ENCODE data around the gene SLC10A6.

Gene SLC10A6

GRCh38 chr4:86847571-86847970 lies 1.6 kb downstream of the SLC10A6 start:
- DNase-seq = no peak

- DNase-seq = no peak
These were observed 2.3 kb downstream of the SLC10A6 start for GRCh38 chr4:86846921-86847320.

- DNase-seq = no peak
These were observed 3.6 kb downstream of the SLC10A6 start for GRCh38 chr4:86845593-86845992.

DNA sequence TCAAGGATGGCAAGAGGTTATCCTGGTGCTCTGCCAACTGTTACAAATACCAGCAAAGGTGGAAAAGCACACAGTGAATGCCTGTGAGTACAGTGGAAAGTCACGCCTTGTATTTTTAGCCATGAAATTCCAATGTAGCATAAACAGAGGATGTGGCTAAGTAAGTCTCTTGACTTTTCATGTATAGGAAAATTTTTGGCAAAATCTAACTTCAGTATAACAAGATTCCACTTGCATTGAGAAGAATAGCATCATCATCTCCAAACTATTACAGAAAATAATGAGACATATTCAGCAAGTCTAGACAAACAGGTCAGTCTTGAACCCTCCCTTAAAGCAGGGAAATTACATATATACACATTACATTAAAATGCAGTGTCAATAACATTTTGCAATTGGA lies 7.9 kb downstream of the SLC10A6 start:
- DNase-seq = no peak

DNA sequence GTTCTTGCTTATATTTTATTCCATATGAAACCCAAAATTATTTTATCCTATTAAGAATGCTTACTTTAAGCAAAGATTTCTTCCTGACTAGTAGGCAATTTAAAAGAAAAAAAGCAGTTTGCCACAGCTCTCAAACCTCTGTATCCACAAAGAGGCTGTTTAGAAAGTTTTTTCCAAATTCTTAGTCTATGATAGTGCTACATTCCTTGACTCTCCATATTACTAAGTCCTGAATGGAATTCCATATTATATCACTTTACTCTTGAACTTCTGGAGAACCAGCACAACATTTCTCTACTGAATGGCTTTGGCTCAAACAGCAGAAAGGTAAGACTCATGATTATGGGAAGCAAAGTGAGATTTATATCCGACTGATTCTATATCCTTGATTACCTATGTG lies 8.3 kb downstream of the SLC10A6 start:
- DNase-seq = no peak

- no peak for DNase-seq
These were observed 11.3 kb downstream of the SLC10A6 start for GRCh38 chr4:86837691-86838503.

DNA sequence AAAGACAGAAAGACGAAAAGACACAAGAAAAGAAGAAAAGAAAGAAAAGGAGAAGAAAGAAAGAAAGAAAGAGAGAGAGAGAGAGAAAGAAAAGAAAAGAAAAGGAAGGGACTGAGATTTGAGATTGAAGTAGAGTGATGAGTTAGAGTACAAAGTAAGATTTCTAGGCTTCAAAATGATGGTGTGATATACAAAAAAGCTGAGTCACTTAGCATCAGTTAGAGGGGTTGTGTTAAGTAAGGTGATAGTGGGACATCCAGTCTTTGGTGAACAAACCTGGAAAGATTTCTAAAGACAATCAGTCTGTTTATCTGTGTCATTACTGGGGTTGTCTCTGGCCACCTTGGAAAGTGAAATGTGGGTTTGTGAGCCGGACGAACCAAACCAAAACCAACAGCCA lies 13.5 kb downstream of the SLC10A6 start:
- no peak for DNase-seq

- no peak for DNase-seq
These were observed 14.3 kb downstream of the SLC10A6 start for GRCh38 chr4:86834901-86835300.

GRCh38 chr4:86833615-86834014 lies 15.6 kb downstream of the SLC10A6 start:
- no peak for DNase-seq

DNA sequence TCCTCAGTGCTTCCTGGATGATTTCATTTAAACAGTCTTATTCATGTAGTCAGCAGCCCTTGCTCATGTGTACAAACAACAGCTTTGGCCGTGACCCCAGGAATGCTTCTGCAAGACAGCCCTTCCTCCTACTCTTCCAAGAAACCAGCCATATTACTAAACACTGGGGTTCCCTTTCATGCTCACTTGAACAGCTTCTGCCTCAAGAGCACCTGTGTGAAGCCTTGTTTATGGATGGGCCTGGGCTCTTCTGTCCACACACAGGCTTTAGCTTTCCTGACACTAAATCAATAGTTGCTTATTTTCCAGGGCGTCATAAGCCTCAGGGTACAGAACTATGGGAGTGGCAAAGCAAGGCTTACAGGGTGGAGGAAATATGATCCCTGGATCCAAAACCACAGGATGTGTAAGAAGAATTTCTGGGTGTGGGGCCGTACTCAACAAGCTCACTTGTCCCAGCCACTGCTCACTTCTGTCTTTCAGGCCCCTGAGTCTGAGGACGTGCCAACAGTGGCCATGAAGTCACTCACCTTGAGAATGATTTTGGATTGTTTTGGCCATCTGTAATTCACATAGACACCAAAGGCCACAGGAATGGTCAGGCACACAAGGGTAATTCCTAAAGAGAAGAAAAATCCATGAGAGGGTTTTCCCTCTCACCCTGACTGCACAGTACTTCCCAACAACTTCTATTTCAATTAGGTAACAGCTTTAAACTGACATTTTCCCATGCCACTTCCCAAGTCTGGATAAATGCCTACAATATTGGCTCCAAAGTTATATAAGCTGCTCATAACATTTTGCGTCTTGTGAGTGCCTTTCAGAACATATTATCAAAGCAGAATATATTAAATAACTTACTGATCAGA lies 17.7 kb downstream of the SLC10A6 start:
- DNase-seq = no peak

DNA sequence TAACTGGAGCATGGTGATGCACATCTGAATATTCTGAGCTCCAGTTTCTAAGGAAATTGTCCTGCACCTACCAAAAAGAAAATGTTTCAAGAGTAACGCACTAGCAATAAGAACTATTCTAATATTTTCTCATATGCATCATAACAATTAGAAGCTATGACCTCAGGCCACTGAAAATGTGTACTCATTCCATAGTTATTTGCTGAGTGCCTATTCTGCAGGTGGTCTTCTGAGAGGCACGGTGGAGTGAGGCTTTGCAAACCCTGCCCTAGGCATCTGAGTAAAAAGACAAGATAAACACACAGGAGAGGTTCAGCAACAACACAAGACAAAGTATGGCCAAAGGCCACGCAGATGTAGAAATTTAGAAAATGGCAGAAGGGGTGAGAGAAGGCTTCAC lies 23.7 kb downstream of the SLC10A6 start:
- no peak for DNase-seq

DNA sequence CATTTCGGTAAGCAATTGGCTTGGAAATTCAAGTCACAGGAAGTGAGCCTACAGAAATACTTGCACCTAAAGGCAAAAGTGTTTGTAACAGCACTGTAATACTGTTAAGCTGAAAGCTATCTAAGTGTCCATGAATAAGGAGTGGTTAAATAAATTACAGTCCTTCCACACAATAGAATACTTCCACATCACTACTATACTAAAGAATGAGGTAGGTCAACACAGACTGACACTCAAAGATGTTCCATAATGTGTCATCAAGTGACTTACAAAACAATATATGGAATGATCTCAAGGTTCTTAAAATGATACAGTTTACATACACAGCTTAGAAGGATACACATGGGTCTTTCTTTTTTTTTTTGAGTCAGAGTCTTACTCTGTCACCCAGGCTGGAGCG lies 27.0 kb downstream of the SLC10A6 start:
- no peak for DNase-seq

GRCh38 chr4:86821151-86821550 lies 28.0 kb downstream of the SLC10A6 start:
- DNase-seq = no peak

DNA sequence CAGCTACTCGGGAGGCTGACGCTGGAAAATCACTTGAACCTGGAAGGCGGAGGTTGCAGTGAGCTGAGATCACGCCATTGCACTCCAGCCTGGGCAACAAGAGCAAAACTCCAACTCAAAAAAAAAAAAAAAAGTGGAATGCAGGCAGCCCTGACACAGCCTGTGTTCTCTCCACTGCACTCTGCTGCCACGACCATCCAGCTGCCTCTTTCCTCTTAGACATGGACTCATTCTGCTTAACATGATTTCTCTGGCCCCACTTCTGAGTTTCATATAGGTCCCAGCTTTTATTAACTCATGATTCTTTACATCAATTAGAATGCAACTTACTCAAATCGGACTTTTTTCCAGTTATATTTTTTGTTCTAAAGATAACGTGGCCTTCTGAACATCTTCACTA lies 29.6 kb downstream of the SLC10A6 start:
- DNase-seq = no peak

GRCh38 chr4:86818841-86819240 lies 30.3 kb downstream of the SLC10A6 start:
- DNase-seq = no peak

DNA sequence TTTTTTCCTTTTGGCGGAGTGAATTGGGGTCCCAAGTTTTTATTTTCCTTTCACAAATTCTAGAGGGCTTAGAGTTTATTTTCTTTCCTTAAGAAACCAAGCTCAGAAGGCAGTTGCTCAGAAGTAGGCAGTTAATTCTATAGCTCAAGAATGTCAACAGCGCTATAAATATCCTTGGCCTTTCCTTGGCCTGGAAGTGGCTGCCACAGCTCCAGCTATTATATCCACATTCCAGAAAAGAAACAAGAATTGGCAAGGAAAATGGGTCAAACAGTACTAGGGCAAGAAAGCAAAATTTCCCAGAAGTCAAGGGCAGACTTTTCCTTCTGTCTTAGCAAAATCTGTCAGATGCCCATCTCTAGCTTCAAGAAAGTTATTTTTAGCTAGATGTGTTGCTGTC lies 31.0 kb downstream of the SLC10A6 start:
- DNase-seq = no peak

- DNase-seq = no peak
These were observed 32.5 kb downstream of the SLC10A6 start for GRCh38 chr4:86816501-86817273.

DNA sequence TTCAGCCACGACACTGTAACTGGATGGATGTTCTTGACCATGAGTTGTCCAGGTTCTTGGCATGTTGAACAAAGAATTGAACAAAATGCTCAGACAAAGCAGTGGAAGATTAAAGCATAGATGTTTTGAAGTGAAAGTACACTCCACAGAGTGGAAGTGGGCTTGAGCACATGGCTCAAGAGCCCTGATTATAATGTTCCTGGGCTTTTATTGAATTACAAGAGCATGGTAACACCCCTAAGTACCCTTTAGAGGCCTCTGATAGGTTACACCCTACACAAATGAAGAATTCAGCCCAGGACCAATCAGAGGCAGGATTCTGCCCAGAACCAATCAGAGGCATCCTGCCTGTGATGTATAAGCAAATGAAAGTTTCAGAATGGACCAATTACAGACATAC lies 33.5 kb downstream of the SLC10A6 start:
- no peak for DNase-seq

- no peak for DNase-seq
These were observed 38.3 kb downstream of the SLC10A6 start for GRCh38 chr4:86810847-86811246.

DNA sequence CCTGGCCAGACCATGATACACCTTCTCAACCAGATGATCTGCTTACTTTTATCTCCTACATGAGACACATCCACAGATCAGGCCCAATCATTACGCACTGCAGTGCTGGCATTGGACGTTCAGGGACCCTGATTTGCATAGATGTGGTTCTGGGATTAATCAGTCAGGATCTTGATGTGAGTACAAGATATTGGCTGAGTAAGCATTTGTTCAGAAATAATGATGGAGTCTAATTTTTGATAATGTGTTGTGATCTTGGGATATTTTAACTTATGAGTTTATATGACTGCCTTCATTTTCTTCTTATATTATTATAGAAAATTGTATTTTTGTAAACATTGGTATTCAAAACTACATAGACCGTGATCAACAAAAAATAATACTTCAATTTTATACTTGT lies 39.4 kb downstream of the SLC10A6 start:
- no peak for DNase-seq

- DNase-seq = no peak
These were observed 58.1 kb downstream of the SLC10A6 start for GRCh38 chr4:86791126-86791525.

- no peak for DNase-seq
These were observed 60.4 kb downstream of the SLC10A6 start for GRCh38 chr4:86788826-86789225.

DNA sequence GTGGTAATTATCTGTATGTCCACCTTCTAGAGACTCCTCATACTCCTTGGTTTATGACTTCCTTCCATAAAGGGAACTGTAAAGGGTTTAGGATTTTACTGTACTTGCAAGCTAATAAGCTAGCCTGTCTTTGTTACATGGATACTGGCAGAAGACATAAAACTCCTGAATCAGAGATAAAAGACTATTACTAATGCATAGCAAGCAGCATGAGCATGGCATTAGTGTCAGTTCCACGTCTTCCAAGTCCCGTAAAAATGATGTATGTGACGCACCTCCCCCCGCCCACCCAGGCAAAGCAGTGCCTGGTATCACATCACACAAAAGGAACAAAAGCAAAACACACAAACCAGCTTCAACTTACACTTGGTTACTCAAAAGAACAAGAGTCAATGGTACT lies 71.0 kb downstream of the SLC10A6 start:
- DNase-seq = no peak

DNA sequence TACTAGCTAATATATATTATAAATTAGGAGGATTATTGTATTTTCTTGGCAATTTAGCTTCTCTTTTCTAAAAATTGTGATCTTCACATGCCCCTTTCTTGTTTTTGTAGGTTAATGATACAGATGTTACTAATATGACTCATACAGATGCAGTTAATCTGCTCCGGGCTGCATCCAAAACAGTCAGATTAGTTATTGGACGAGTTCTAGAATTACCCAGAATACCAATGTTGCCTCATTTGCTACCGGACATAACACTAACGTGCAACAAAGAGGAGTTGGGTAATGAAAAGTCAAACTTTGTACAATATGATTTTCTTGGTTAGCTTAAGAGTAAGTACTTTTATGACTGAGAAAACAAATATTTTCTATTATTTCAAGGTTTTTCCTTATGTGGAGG lies 74.1 kb downstream of the SLC10A6 start:
- DNase-seq = no peak
